Nephron (organoid): ENCODE measurements around the gene GPR17.

ENCODE experiments used
- H3K27ac Mint-ChIP-seq, 3 experiments: 2 replicates each; pipeline ENCODE4 v1.8.0; 2020; ENCODE audit warnings: mixed read lengths in 3 of 3, mild to moderate bottlenecking in 2 of 3, moderate library complexity in 1 of 3
- H3K27me3 Mint-ChIP-seq: 2 replicates; pipeline ENCODE4 v1.8.0; 2021; ENCODE audit warnings: low read depth, mild to moderate bottlenecking, moderate library complexity, mixed read lengths
- H3K36me3 Mint-ChIP-seq: 2 replicates; pipeline ENCODE4 v1.8.0; 2020; ENCODE audit warnings: low read depth, mixed read lengths
- H3K4me1 Mint-ChIP-seq: 2 replicates; pipeline ENCODE4 v1.8.0; 2020; ENCODE audit warnings: mixed read lengths
- H3K4me3 Mint-ChIP-seq, 3 experiments: 2 replicates each; pipeline ENCODE4 v1.8.0; 2020; ENCODE audit warnings: mild to moderate bottlenecking in 3 of 3, mixed read lengths in 3 of 3, moderate library complexity in 2 of 3
- H3K9me3 Mint-ChIP-seq: 2 replicates; pipeline ENCODE4 v1.8.0; 2020; ENCODE audit warnings: mixed read lengths
- TF ChIP-seq, protein P1 (sequence below), 3 experiments: fragments of 200-600 bp; sonication (generic); IDR thresholded peaks; one replicate each; pipeline ENCODE4 v1.5.0; 2021; ENCODE audit warnings: antibody characterized with exemption in 3 of 3; ENCODE audit not compliant: unreplicated experiment in 3 of 3

GPR17 gene

DNA sequence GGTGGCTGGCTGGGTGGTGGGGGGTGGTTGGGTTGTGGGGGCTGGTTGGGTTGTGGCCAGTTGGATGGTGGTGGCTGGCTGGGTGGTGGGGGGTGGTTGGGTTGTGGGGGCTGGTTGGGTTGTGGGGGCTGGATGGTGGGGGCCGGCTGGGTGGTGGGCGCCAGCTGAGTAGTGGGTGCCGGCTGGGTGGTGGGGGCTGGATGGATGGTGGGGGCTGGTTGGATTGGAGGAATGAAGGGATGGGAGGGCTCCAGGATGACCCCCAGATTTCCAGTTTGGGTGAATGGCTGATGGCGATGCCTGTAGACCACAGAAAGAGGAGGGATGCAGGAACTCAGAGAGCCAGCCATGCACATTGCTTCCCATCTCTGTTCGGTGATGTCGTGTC is 26.8 kb upstream of the GPR17 start:
- Mint-ChIP-seq H3K9me3 (peaks cover 10% of the 10 kb centered on the region), H3K27me3 (peaks cover 13% of the 10 kb centered on the region), H3K36me3 (peaks cover 13% of the 10 kb centered on the region), H3K27ac (no peak overlapping the region), H3K4me1 (peaks cover 6% of the 10 kb centered on the region), H3K4me3 (no peak overlapping the region)
- TF ChIP-seq, protein P1, sequence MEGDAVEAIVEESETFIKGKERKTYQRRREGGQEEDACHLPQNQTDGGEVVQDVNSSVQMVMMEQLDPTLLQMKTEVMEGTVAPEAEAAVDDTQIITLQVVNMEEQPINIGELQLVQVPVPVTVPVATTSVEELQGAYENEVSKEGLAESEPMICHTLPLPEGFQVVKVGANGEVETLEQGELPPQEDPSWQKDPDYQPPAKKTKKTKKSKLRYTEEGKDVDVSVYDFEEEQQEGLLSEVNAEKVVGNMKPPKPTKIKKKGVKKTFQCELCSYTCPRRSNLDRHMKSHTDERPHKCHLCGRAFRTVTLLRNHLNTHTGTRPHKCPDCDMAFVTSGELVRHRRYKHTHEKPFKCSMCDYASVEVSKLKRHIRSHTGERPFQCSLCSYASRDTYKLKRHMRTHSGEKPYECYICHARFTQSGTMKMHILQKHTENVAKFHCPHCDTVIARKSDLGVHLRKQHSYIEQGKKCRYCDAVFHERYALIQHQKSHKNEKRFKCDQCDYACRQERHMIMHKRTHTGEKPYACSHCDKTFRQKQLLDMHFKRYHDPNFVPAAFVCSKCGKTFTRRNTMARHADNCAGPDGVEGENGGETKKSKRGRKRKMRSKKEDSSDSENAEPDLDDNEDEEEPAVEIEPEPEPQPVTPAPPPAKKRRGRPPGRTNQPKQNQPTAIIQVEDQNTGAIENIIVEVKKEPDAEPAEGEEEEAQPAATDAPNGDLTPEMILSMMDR (IDR thresholded peaks at IDR 0.05; ENCODE audit: unreplicated experiment in 3 of 3) = no peak

DNA sequence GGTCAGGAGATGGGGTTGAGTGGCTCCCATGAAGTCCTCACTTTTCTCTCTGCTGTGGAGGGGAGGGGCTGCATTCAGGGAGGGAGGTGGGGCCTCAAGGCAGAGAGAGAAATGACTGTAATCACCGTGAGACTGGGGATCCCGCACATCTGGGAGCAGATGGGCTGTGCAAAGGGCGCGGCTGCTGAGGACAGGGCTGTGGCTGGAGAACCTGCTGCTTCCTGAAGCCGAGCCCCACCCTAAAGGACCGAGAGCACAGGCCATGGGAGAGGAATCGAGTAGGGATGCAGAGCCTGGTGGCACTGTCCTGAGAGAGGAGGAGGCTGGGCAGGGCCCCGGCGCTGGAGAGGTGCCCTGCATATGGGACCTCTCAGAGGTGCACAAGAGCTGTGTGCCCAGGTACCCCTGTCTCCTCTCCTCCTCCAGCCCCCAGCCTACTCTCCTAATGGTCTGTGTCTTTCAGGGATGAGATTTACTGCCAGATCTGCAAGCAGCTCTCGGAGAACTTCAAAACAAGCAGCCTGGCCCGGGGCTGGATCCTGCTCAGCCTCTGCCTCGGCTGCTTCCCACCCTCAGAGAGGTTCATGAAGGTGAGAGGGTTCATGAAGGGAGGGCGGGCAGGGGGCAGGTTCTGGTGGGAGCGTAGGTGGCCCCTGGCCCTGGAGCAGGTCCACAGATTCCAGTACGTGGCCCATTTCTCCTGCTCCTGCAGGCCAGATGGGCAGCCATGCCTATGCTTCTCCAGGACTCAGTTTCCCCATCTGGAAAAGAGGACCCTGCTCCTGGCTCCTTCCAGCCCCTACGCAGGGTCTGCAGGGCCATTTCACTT is 25.9 kb upstream of the GPR17 start:
- TF ChIP-seq, protein P1 (IDR thresholded peaks at IDR 0.05; ENCODE audit: unreplicated experiment in 3 of 3) = no peak
- Mint-ChIP-seq H3K36me3 (peaks cover 9% of the 10 kb centered on the region), H3K9me3 (peaks cover 4% of the 10 kb centered on the region), H3K27ac (no peak overlapping the region), H3K4me3 (no peak overlapping the region), H3K27me3 (peaks cover 8% of the 10 kb centered on the region), H3K4me1 (no peaks in the 10 kb centered on the region)

DNA sequence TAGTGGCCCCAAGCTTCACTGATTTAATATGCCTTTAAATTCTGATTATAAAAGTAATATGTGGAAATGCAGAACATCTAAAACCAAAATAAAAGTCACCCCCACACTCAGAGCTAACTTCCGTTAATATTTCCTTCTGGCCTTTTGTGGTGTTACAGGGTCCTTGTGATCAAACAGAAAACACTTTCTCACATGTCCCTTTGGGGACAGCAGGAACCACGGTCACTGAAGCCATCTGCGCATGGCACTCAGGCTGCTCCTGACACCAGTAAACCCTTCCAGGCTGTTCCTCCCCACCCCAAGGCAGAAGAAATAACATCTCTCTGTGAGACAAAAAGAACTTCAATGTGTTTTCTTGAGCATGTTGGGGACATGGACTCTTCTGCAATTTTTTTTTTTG is 25.1 kb upstream of the GPR17 start:
- H3K36me3 Mint-ChIP-seq = peaks cover 6% of the 10 kb centered on the region
- H3K4me1 Mint-ChIP-seq = no peaks in the 10 kb centered on the region
- no peak overlapping the region for H3K4me3 Mint-ChIP-seq
- peaks cover 9% of the 10 kb centered on the region for H3K27me3 Mint-ChIP-seq
- no peak overlapping the region for H3K27ac Mint-ChIP-seq
- TF ChIP-seq, protein P1 (IDR thresholded peaks at IDR 0.05; ENCODE audit: unreplicated experiment in 3 of 3) = no peak
- H3K9me3 Mint-ChIP-seq = peaks cover 4% of the 10 kb centered on the region

DNA sequence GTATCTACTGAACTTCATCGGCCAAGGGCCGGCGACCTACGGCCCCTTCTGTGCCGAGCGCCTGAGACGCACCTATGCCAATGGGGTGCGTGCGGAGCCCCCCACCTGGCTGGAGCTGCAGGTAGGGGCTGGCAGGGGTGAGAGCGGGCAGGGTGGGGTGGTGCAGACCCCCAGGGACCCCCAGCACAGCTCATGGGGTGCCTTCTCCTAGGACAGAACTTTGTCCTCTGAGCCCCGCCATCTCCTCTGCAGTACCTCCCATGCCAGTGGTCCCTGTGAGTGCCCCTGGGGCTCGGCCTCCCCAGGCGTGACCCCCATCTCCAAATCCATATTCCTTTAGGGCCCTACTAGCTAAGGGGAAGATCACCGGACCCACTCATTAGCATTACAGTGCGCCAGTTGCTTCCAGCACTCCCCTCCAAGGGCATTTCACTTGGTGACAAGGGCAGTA is 23.9 kb upstream of the GPR17 start:
- Mint-ChIP-seq H3K9me3 (peaks cover 4% of the 10 kb centered on the region), H3K4me3 (no peak overlapping the region), H3K27me3 (peaks cover 10% of the 10 kb centered on the region), H3K36me3 (peaks cover 5% of the 10 kb centered on the region), H3K27ac (no peak overlapping the region), H3K4me1 (no peaks in the 10 kb centered on the region)
- TF ChIP-seq, protein P1 (IDR thresholded peaks at IDR 0.05; ENCODE audit: unreplicated experiment in 3 of 3) = no peak

DNA sequence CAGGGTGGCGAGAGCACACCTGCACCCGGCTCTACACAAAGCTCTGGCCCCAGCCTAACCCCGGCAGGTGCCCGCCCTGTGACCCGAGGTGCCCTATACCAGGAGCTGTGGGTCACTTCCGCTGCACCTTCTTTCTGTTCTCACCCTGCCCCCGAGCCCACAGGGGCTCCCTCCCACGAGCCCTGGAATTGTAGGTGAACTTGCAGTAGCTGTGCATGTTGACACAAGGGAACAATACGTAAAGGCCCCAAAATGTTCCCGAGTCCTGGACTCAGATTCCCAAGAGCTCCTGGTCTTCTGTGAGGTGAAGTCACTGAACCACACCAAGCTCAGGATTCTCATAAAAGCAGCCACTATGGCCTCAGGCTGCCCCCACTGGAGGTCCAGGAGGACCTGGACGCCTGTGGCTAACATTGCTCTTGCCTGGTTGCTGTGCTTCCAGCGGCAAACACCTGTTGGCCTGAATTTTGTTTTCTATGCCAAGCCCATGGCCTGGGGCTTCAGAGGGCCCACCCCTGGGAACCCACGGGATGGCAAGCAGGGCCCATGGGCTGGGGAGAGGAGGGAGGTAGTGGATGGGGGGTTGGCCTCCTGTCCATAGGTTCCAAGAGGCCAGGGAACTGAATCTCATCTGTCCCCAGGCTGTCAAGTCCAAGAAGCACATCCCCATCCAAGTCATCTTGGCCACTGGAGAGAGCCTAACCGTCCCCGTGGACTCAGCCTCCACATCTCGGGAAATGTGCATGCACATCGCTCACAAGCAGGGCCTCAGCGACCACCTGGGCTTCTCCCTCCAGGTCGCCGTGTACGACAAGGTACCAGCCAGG is 23.2 kb upstream of the GPR17 start:
- Mint-ChIP-seq H3K36me3 (peaks cover 3% of the 10 kb centered on the region), H3K9me3 (peaks cover 2% of the 10 kb centered on the region)

More for the DNA sequence above, 23.2 kb upstream of the GPR17 start:
- TF ChIP-seq, protein P1 (IDR thresholded peaks at IDR 0.05; ENCODE audit: unreplicated experiment in 3 of 3) = no peak
- Mint-ChIP-seq H3K27ac (no peak overlapping the region), H3K4me1 (no peaks in the 10 kb centered on the region), H3K4me3 (no peak overlapping the region), H3K27me3 (peaks cover 8% of the 10 kb centered on the region)
